GM12875 (cell line): ENCODE measurements around the gene LAPTM5.

ENCODE experiments used
- H3K4me3 ChIP-seq: one replicate; pipeline ENCODE4 v1.5.1; 2011; ENCODE audit warnings: low read depth, low read length, control low read depth
- TF ChIP-seq, protein P1 (sequence below): IDR thresholded peaks from 2 replicates; pipeline ENCODE4 v1.5.1; 2011; ENCODE audit warnings: low read depth, mild to moderate bottlenecking, control low read depth, inconsistent platforms, low read length, moderate library complexity, borderline replicate concordance; ENCODE audit not compliant: insufficient read depth

Gene LAPTM5

DNA sequence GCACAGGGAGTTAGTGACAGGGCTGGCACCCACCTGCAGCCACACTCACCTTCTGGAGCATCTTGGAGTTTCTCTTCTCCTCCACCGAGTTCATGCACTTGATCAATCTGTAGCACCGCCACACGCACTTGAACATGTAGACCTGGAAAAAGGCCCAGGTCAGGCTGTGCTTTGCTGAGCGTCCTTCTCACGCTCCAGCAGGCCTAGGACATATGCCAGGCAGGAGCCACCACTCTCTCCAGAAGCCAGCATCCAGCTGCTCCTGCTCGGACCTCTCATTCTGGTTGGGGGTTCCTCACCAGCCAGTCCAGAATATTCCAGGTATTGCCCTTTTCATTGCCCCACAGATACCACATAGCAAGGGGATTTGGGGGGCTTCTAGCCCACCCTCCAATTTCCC, 22.4 kb downstream of the LAPTM5 start:
- no peak overlapping the region for H3K4me3 ChIP-seq
- TF ChIP-seq, protein P1, sequence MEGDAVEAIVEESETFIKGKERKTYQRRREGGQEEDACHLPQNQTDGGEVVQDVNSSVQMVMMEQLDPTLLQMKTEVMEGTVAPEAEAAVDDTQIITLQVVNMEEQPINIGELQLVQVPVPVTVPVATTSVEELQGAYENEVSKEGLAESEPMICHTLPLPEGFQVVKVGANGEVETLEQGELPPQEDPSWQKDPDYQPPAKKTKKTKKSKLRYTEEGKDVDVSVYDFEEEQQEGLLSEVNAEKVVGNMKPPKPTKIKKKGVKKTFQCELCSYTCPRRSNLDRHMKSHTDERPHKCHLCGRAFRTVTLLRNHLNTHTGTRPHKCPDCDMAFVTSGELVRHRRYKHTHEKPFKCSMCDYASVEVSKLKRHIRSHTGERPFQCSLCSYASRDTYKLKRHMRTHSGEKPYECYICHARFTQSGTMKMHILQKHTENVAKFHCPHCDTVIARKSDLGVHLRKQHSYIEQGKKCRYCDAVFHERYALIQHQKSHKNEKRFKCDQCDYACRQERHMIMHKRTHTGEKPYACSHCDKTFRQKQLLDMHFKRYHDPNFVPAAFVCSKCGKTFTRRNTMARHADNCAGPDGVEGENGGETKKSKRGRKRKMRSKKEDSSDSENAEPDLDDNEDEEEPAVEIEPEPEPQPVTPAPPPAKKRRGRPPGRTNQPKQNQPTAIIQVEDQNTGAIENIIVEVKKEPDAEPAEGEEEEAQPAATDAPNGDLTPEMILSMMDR, result no peak

DNA sequence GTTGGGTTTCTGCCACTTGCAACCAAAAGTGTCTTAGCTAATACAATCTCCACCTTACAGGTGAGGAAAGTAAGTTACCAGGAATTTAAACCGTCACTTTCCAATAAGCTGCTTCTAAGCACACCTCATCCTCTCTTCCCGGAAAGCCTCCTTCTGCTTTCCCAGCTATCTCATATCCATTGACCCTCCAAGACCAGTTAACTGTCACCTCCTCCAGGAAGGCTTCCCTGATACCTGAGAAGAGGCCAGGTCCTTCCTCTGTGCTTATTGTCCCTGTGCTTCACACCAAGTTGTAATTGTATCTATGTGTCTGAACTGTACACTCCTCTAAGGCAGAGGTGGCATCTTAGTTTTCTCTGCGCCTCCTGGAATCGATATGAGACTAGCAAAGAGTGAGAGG, 23.0 kb downstream of the LAPTM5 start:
- TF ChIP-seq, protein P1, result no peak
- H3K4me3 ChIP-seq, result no peak overlapping the region

DNA sequence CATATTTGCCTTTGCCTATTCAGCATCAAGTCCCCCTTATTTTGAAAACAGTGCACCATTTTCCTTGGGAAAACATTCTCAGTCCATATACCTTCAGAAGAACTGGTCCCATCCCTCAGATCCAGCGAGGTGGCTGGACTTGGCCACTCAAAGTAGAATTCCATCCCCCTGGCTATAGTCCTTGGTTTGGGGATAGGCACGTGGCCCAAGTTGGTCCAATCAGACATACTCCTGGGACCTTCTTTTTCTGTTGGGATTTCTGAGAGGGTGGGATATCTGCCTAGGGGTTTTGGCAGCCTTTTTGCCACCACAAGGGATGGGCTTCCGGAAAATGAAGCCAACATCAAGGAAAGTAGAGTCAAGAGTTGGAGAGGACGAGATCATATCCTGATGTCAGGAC, 23.5 kb downstream of the LAPTM5 start:
- H3K4me3 ChIP-seq, result no peak overlapping the region
- TF ChIP-seq, protein P1, result no peak

DNA sequence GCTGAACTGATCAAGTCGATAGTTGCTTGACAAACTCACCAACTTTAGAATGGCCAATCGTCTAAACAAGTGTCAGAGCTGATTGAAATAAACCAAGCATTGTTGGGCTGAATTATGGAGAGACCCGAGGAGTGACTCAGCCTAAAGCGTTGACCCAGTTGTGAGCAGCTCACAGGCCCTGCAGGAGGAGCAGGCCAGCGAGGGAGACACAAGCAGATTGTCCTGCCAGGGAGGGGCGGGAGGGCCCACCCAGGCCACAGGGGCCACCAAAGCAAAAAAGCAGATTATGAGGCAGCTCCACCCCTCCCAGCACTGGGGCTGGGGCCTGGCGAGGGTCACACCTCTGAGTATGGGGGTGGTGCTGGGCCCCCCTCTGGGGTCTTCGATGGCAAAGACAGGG, 24.1 kb downstream of the LAPTM5 start:
- H3K4me3 ChIP-seq, result no peak overlapping the region
- TF ChIP-seq, protein P1, result no peak

DNA sequence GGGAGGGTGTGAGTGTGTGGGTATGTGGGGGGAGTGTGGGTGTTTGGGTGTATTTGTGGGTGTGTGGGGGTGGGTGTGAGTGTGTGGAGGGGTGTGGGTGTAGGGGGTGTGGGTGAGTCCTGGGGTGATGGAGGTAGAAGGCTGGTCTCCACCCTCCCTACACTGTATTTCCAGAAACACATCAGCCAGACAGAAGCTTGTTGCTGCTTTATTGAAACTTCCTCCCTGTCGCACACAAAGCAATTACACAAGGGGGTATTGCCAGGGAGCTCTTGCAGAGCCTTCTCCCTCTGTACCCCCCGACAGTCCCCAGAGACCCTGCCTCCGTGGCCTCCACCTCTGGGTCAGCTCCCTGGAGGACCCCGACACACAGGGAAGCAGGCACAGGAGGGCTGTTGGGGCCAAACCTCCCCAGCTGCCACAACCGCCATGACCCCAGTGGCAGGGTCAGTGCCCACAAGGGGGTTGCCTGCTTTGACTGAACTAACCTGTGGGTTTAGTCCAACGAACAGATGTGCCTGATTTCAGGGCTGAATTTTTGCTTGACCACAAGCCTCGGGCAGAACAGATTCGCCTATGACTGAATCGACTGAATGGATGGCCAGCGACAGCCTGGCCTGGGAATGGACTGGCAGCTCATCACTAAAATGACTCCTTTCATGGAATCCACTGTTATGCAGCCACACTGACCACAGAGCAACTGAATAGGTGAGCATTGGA, 25.1 kb downstream of the LAPTM5 start:
- TF ChIP-seq, protein P1, result no peak
- no peak overlapping the region for H3K4me3 ChIP-seq

DNA sequence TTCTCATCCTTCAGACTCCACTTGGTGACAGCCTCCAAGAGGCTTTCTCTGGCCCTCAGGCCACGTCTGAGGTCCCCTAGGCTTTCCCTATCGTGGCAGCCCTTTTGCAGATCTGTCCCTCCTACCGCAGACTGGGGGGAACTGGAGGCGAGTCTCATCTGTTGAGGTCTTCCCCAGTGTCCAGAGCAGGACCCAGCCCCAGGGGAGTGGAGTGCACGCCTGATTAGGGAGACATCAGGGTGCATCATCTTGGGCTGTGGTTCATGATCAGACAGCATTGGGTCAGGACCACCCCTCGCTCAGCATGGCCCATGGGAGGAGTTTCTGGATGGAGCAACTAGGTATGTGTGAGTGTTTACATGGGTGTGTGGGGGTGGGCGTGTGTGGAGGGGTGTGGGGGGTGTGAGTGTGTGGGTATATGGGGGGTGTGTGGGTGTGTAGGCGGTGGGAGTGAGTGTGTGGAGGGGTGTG, 25.7 kb downstream of the LAPTM5 start:
- no peak overlapping the region for H3K4me3 ChIP-seq
- TF ChIP-seq, protein P1, result no peak

DNA sequence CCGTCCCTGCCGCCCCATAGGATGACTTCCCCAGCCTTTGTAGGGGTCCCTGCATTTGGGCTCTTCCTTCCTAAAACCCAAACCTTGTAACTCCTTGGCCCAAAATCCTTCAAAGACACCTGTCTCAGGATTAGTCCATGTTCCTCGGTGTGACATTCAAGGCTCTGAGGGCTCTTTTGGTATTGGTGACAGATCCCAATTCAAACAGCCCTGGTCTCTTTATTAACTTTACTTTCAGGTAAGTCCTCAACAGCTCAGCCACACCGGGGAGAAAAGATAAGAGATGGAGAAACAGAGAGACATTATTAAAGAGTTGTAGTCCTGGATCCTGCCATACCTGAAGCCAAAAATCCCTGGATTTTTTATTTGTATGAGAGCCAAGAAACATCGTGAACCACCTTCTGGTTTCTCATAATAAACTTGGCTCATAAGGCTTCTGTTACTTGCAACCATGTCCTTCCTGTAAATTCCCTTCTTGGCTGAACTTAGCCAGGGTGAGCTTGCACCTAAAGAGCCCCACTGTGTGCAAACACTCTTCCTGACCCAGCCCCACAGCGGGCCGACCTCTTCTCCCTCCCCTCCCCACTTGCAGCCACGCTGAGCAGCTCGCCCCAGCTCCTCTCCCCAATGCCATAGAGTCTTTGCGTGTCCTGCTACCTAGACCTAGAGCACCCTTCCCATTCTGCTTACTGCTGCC, 26.3 kb downstream of the LAPTM5 start:
- H3K4me3 ChIP-seq, result no peak overlapping the region
- TF ChIP-seq, protein P1, result no peak
